ENCODE measurements around the gene TOR1AIP2.

DNA sequence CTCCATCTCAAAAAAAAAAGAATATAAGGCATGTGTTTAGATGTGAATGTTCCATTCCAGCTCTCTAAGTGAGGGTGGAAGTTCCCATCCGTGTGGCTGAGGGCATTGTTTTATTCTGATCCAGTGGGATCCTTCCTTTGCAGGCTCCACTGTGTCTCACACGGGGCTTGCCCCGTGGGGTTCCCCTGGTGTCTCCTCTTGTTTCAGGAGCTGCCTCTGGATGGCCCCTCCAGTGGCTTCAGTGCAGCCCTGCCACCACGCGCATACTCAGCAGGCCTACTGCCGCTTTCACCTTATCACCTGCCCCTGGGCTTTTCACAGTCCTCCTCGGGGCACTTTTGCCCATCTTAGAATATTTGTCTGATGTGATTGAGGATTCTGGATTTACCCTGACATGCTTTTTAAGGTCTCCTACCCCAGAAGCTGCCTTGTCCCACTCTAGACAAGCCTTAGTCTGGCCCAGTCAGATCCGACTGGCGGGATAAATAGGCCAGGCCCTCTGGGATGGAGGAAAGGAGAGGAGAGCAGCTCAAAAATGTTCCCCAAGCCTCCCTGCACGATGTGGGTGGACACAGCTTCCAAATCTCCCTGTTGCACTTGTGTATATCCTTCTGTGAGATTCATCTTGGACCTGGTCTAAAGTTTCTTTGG, 79.3 kb downstream of the TOR1AIP2 start:
- TF ChIP-seq, protein P1, sequence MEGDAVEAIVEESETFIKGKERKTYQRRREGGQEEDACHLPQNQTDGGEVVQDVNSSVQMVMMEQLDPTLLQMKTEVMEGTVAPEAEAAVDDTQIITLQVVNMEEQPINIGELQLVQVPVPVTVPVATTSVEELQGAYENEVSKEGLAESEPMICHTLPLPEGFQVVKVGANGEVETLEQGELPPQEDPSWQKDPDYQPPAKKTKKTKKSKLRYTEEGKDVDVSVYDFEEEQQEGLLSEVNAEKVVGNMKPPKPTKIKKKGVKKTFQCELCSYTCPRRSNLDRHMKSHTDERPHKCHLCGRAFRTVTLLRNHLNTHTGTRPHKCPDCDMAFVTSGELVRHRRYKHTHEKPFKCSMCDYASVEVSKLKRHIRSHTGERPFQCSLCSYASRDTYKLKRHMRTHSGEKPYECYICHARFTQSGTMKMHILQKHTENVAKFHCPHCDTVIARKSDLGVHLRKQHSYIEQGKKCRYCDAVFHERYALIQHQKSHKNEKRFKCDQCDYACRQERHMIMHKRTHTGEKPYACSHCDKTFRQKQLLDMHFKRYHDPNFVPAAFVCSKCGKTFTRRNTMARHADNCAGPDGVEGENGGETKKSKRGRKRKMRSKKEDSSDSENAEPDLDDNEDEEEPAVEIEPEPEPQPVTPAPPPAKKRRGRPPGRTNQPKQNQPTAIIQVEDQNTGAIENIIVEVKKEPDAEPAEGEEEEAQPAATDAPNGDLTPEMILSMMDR (conservative IDR thresholded peaks at IDR 0.05), result no peak
- no peak for TF ChIP-seq EZH2 (IDR thresholded peaks at IDR 0.05; ENCODE audit: low read depth)

Data from PC-9 (cell line).